HG03571 (cell line): ENCODE measurements around the gene EIF2S1.

ENCODE experiments used
- ATAC-seq: cut with Tn5 transposase; IDR thresholded peaks from one replicate; pipeline ENCODE4 v1.9.1; 2021; ENCODE audit not compliant: unreplicated experiment

Gene EIF2S1

DNA sequence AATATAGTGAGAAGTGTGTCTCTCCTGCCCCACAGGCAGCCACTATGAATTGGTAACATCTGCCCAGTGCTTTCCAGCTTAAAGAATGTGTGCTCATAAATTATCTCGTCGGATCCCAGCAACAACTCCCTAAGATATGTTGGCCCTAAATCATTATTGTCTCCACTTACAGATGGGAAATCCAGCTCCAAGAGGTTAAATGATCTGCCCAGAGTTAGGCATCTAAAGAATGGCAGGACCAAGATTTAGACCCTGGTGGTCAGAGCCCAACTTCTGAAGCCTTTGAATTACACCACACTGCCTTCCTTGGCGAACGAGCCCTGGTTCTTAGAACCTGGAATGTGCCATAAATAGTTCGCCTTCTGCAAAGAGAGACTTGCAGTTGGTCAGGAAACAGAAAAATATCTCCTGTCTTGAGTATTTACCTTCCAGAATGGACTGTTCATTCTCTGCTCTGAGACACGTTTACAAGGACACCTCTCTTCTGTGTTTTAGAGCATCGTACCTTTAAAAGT is 72.0 kb downstream of the EIF2S1 start:
- ATAC-seq: no peak

DNA sequence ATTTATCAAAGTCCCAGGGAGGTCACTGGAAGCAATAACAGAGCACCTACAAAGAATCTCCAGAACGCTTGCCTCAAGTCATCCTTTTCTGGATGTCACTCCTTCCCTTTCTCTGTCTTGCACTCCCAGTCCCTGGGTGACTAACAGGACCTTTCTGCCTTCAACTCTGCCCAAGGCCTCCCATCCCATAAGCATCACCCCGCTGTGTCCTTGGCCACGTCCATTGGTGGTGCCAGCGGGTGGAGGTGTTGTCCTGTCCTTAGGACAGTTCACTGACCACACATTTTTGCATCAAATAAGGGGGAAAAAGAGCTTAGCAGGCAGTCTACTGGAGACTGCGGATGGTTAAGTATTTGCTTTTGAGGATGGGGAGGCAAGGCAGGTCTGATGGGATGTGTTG is 75.5 kb downstream of the EIF2S1 start:
- ATAC-seq: no peak
